Measurements from ENCODE around the gene CEL. TPM values are rescaled to one million over a fixed set of nuclear protein-coding genes. Genes with fewer than 3 reads are reported as not detected.

CEL gene
- total RNA-seq, 1 experiment from 2014 or later = 6.6 TPM

DNA sequence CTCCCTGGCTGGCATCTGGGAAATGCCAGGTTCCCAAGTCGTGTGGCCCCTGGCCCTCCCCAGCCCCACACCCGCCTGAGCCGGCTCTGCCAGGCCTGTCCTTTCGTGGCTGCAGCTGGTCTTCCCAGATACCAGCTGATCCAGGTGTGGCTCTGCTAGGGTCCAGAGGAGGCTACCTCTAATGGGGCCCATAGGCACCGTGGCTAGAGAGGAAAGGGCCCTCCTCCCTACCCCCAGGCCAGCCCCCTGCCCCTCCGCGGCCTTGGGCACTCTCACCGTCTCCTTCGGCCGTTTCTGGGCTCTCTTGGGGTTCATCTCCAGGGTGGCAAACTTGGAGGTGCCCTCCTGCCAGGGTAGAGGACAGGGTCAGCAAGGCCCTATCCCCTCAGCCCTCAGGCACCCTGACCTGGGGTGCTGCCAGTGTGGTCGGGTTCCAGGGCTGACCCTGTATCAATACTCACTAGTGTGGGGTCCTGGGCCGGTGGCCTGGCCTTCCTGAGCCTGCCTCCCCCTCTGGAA, 42.3 kb downstream of the CEL start:
- no peak for DNase-seq (ENCODE audit: low spot score)
- Mint-ChIP-seq H3K27ac (no peak overlapping the region), H3K4me1 (peaks cover 3% of the 10 kb centered on the region), H3K36me3 (peaks cover 29% of the 10 kb centered on the region), H3K4me3 (no peak overlapping the region), H3K27me3 (ENCODE audit: low read depth) (no peaks in the 10 kb centered on the region), H3K9me3 (no peaks in the 10 kb centered on the region)
- no peak for TF ChIP-seq CREM (CRISPR knock-in tag; IDR thresholded peaks at IDR 0.05)
- TF ChIP-seq FOXP1 (CRISPR knock-in tag; IDR thresholded peaks at IDR 0.05; ENCODE audit: borderline replicate concordance) = no peak
- TF ChIP-seq FOXK1 (CRISPR knock-in tag; IDR thresholded peaks at IDR 0.05) = no peak
- TF ChIP-seq JAZF1 (CRISPR knock-in tag; IDR thresholded peaks at IDR 0.05) = no peak
- ChIA-PET CTCF (interaction anchor here (0.6 to 4.4 kb wide), 10 partner anchors 10 to 84 kb away, joined by 3 to 58 read pairs (median 4); no protein-coding TSS in a partner anchor), POLR2A (interaction anchor here (0.6 kb wide), 1 partner anchor 1338 kb away, joined by 6 read pairs; no protein-coding TSS in a partner anchor)
- ATAC-seq = no peak

DNA sequence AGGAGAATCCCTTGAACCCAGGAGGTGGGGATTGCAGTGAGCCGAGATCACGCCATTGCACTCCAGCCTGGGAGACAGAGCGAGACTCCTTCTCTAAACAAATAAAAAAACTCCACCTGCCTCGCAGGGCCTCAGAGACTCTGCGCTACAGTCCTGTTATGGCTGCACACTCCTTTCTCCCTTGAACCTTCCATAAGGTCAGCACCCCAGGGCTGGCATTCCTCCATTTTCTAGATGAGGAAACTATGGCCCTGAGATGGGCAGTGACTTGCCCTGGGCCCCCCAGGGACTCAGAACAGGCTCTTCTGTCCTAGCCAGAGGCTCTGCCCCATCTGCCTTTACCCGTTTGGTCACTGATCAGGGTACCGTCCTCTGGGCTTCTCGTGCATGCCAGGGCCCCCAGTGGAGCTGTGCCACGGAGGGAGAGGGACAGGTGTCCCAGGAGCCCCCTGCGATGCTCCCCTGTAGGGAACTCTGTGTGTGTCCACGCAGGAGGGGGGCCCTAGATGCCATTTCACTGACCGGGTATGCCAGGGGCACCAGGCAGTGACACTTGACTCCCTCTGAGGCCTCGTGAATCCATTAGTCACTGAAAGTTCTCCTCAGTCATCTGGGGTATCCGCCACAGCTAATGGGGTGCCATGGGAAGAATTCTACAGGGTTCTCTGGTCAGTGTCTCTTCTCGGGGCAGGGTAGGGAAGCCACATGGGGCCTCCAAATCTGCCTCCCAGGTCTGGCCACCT, 43.1 kb downstream of the CEL start:
- H3K9me3 Mint-ChIP-seq = no peaks in the 10 kb centered on the region
- H3K4me1 Mint-ChIP-seq = peaks cover 3% of the 10 kb centered on the region
- no peak overlapping the region for H3K27ac Mint-ChIP-seq
- TF ChIP-seq, protein P1, sequence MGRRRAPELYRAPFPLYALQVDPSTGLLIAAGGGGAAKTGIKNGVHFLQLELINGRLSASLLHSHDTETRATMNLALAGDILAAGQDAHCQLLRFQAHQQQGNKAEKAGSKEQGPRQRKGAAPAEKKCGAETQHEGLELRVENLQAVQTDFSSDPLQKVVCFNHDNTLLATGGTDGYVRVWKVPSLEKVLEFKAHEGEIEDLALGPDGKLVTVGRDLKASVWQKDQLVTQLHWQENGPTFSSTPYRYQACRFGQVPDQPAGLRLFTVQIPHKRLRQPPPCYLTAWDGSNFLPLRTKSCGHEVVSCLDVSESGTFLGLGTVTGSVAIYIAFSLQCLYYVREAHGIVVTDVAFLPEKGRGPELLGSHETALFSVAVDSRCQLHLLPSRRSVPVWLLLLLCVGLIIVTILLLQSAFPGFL (CRISPR knock-in tag; IDR thresholded peaks at IDR 0.05; ENCODE audit: borderline replicate concordance) = no peak
- TF ChIP-seq, protein P2, sequence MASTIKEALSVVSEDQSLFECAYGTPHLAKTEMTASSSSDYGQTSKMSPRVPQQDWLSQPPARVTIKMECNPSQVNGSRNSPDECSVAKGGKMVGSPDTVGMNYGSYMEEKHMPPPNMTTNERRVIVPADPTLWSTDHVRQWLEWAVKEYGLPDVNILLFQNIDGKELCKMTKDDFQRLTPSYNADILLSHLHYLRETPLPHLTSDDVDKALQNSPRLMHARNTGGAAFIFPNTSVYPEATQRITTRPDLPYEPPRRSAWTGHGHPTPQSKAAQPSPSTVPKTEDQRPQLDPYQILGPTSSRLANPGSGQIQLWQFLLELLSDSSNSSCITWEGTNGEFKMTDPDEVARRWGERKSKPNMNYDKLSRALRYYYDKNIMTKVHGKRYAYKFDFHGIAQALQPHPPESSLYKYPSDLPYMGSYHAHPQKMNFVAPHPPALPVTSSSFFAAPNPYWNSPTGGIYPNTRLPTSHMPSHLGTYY (CRISPR knock-in tag; IDR thresholded peaks at IDR 0.05) = no peak
- TF ChIP-seq, protein P3, sequence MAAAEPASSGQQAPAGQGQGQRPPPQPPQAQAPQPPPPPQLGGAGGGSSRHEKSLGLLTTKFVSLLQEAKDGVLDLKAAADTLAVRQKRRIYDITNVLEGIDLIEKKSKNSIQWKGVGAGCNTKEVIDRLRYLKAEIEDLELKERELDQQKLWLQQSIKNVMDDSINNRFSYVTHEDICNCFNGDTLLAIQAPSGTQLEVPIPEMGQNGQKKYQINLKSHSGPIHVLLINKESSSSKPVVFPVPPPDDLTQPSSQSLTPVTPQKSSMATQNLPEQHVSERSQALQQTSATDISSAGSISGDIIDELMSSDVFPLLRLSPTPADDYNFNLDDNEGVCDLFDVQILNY (CRISPR knock-in tag; IDR thresholded peaks at IDR 0.05) = no peak
- TF ChIP-seq ATF1 (CRISPR knock-in tag; IDR thresholded peaks at IDR 0.05) (no peak), ZNF317 (CRISPR knock-in tag; IDR thresholded peaks at IDR 0.05; ENCODE audit: borderline replicate concordance, low read depth) (no peak), GTF2I (CRISPR knock-in tag; conservative IDR thresholded peaks at IDR 0.05) (no peak), FOXP1 (CRISPR knock-in tag; IDR thresholded peaks at IDR 0.05; ENCODE audit: borderline replicate concordance) (no peak)
- TF ChIP-seq, protein P4, sequence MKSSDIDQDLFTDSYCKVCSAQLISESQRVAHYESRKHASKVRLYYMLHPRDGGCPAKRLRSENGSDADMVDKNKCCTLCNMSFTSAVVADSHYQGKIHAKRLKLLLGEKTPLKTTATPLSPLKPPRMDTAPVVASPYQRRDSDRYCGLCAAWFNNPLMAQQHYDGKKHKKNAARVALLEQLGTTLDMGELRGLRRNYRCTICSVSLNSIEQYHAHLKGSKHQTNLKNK (CRISPR knock-in tag; IDR thresholded peaks at IDR 0.05) = no peak
- ChIA-PET POLR2A (no interaction called here), CTCF (interaction anchor here (1.1 to 7.8 kb wide), 4 partner anchors 9 to 41 kb away, joined by 3 to 93 read pairs (median 32); no protein-coding TSS in a partner anchor)
- no peak for DNase-seq (ENCODE audit: low spot score)
- no peaks in the 10 kb centered on the region for H3K27me3 Mint-ChIP-seq (ENCODE audit: low read depth)
- peaks cover 31% of the 10 kb centered on the region for H3K36me3 Mint-ChIP-seq
- no peak for ATAC-seq
- no peak overlapping the region for H3K4me3 Mint-ChIP-seq

DNA sequence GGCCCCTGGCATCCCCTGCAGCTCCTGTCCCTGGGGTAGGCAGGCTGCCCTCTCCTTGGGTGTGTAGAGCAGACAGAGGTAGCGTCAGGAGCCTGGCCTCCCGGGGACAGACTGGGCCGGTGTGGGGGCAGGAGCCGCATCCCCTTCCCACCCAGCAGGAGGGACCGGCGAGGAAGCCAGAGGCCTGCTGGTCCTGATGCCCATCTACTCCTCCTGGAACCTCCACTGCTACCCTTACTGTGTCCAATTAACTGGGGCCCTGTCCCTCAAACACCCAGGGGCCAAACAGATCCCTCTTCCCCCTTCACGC, 43.6 kb downstream of the CEL start:
- Mint-ChIP-seq H3K36me3 (peaks cover 34% of the 10 kb centered on the region), H3K9me3 (no peaks in the 10 kb centered on the region), H3K4me1 (peaks cover 3% of the 10 kb centered on the region), H3K4me3 (no peak overlapping the region), H3K27me3 (ENCODE audit: low read depth) (no peaks in the 10 kb centered on the region), H3K27ac (no peak overlapping the region)
- no peak for DNase-seq (ENCODE audit: low spot score)
- ChIA-PET POLR2A (no interaction called here), CTCF (interaction anchor here (1.1 to 7.8 kb wide), 3 partner anchors 9 to 40 kb away, joined by 3 to 93 read pairs (median 5); no protein-coding TSS in a partner anchor)
- TF ChIP-seq, protein P5, sequence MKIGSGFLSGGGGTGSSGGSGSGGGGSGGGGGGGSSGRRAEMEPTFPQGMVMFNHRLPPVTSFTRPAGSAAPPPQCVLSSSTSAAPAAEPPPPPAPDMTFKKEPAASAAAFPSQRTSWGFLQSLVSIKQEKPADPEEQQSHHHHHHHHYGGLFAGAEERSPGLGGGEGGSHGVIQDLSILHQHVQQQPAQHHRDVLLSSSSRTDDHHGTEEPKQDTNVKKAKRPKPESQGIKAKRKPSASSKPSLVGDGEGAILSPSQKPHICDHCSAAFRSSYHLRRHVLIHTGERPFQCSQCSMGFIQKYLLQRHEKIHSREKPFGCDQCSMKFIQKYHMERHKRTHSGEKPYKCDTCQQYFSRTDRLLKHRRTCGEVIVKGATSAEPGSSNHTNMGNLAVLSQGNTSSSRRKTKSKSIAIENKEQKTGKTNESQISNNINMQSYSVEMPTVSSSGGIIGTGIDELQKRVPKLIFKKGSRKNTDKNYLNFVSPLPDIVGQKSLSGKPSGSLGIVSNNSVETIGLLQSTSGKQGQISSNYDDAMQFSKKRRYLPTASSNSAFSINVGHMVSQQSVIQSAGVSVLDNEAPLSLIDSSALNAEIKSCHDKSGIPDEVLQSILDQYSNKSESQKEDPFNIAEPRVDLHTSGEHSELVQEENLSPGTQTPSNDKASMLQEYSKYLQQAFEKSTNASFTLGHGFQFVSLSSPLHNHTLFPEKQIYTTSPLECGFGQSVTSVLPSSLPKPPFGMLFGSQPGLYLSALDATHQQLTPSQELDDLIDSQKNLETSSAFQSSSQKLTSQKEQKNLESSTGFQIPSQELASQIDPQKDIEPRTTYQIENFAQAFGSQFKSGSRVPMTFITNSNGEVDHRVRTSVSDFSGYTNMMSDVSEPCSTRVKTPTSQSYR (CRISPR knock-in tag; IDR thresholded peaks at IDR 0.05) = no peak
- no peak for TF ChIP-seq ZNF138 (CRISPR knock-in tag; conservative IDR thresholded peaks at IDR 0.05)
- peak; percentile 16 for ATAC-seq
